ENCODE results near the gene POP4.

Gene POP4

DNA sequence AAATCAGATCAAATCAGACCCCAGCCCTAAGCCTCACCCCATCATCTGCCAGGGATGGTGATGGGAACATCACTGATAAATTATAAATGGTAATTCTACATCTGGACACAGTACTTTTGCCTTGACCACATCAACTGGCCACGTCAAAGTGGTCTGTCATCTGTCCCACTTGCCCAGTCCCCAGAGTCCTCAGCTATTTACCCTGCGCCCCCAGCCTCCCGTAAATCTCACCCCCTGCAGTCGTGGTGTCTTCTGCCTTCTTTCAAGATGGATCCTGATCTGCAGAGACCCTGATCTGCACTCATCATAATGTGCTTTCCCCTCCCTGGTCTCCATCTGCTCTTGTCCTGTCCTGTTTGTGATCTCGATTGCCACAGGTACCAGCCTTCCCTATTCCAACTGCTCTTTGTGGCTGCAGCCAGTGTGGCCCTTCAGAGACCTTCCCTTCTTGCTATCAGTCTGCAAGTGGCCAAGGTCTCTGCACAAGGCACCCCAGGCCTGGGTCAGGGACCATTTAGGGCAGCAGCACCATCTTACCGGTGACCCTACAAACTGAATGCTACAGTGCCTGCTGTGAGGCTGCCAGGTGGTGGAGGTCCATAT is 26.7 kb upstream of the POP4 start:
- Histone ChIP-seq H3K4me3 (ENCODE audit: low read depth, low read length) (no peak overlapping the region), H3K27me3 (ENCODE audit: insufficient read depth, low read depth, severe bottlenecking) (peaks cover 78% of the 10 kb centered on the region), H3K9me3 (ENCODE audit: severe bottlenecking) (peaks cover 7% of the 10 kb centered on the region), H3K27ac (no peak overlapping the region), H3K36me3 (no peaks in the 10 kb centered on the region)
- no peak for TF ChIP-seq CTCF (IDR thresholded peaks at IDR 0.05; ENCODE audit: low read depth, low read length)
- no peak for DNase-seq

DNA sequence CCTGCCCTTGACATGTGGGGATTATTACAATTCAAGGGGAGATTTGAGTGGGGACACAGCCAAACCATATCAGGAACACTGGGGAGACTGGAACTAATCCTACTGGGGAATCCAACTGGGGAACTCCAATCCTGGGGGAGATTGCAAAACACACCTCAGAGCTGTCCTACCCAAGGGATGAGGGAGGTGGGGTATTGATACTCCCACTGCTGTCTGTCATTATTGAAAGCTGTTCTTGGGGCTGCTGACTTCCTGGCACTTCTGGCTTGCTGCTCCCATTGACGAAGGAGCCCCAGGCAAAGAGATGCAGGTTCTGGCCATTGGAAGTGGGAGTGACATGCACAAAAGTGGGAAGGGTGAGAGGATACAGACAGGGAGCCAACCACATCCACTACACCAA is 24.7 kb upstream of the POP4 start:
- Histone ChIP-seq H3K36me3 (no peaks in the 10 kb centered on the region), H3K27ac (no peak overlapping the region), H3K27me3 (ENCODE audit: insufficient read depth, low read depth, severe bottlenecking) (peaks cover 68% of the 10 kb centered on the region), H3K4me3 (ENCODE audit: low read depth, low read length) (no peak overlapping the region), H3K9me3 (ENCODE audit: severe bottlenecking) (peaks cover 7% of the 10 kb centered on the region)
- no peak for TF ChIP-seq CTCF (IDR thresholded peaks at IDR 0.05; ENCODE audit: low read depth, low read length)
- DNase-seq, result no peak

DNA sequence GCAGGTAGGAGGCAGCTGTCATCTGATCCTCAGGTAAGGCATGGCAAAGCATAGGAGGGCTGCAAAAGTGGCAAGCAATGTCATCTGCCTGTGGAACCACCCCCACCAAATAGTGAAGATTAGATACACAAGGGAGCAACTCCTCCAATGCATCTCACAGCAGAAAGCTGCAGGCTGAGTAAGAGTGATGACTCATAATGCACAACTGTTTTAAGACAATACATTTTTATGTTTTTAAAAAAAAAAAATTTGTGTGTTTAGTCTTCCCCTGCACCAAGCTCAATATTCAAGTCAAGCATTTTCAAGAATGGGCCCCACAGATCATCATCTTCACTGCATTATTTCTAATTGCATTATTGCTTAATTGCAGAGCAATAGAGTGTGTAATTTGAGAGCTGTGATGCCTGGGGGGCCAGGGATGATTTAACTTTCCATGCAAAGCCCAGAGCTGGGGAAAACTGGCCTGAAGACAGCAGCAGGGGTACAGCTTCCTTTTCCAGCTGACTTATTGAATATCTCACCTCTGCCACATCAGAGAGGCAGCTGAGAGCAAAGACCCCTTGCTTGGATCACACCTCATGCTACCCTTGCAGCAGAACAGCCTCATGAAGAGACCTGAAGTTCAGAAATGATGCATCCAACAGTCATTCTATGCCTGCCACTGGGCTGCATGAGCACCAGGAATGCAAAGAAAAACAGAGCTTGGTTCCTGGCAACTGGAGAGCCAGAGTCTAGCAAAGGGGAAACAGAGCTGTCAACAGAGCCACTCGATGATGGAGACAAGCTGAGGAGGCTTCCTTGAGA is 22.7 kb upstream of the POP4 start:
- H3K27ac ChIP-seq, result no peak overlapping the region
- peaks cover 7% of the 10 kb centered on the region for H3K9me3 ChIP-seq (ENCODE audit: severe bottlenecking)
- H3K36me3 ChIP-seq, result no peaks in the 10 kb centered on the region
- no peak overlapping the region for H3K4me3 ChIP-seq (ENCODE audit: low read depth, low read length)
- peaks cover 61% of the 10 kb centered on the region for H3K27me3 ChIP-seq (ENCODE audit: insufficient read depth, low read depth, severe bottlenecking)
- DNase-seq, result no peak
- no peak for TF ChIP-seq CTCF (IDR thresholded peaks at IDR 0.05; ENCODE audit: low read depth, low read length)

- TF ChIP-seq CTCF (IDR thresholded peaks at IDR 0.05; ENCODE audit: low read depth, low read length), result no peak
- H3K27ac ChIP-seq, result no peak overlapping the region
- H3K4me3 ChIP-seq (ENCODE audit: low read depth, low read length), result no peak overlapping the region
- peaks cover 4% of the 10 kb centered on the region for H3K9me3 ChIP-seq (ENCODE audit: severe bottlenecking)
- peaks cover 70% of the 10 kb centered on the region for H3K27me3 ChIP-seq (ENCODE audit: insufficient read depth, low read depth, severe bottlenecking)
- DNase-seq, result no peak
- H3K36me3 ChIP-seq, result no peaks in the 10 kb centered on the region
Measured at GRCh38 chr19:29586401-29586800, 19.7 kb upstream of the POP4 start.

DNA sequence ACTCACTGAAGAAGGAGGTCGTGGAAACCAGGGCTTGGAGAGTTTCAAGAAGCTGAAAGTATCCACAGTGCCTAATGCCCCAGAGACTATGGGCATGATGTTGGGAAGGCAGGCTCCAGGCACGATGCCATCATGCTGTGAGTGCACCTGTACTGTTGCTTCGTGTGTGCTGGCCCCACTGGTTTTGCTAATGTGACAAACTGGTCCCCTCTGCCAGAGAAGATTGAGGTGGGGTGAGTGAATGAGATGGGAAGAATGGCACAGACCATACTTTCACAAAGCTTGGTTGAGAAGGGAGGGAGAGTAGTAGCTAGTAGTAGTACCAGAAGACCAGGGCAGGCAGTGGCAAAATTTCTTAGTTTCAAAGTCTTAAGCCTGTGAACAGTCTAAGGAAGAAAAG is 19.0 kb upstream of the POP4 start:
- no peak for TF ChIP-seq CTCF (IDR thresholded peaks at IDR 0.05; ENCODE audit: low read depth, low read length)
- Histone ChIP-seq H3K4me3 (ENCODE audit: low read depth, low read length) (no peak overlapping the region), H3K36me3 (no peaks in the 10 kb centered on the region), H3K27ac (no peak overlapping the region), H3K27me3 (ENCODE audit: insufficient read depth, low read depth, severe bottlenecking) (peaks cover 72% of the 10 kb centered on the region), H3K9me3 (ENCODE audit: severe bottlenecking) (no peaks in the 10 kb centered on the region)
- DNase-seq, result no peak

Measured in WERI-Rb-1 (cell line).